ENCODE data around the gene MGRN1.

The MGRN1 gene

GRCh38 chr16:4675864-4676786 is 51.5 kb downstream of the MGRN1 start:
- H3K4me3 ChIP-seq (ENCODE audit: low read length): no peak overlapping the region
- H3K9me3 ChIP-seq (replicated peaks; ENCODE audit: low read length): no peaks in the 10 kb centered on the region
- H3K27me3 ChIP-seq (ENCODE audit: control insufficient read depth, insufficient read depth, low read length): no peaks in the 10 kb centered on the region
- H3K36me3 ChIP-seq (ENCODE audit: insufficient read depth, low read length): peaks cover 22% of the 10 kb centered on the region
- no peaks in the 10 kb centered on the region for H3K4me1 ChIP-seq (ENCODE audit: control insufficient read depth, insufficient read depth, low read length)
- H3K4me2 ChIP-seq (ENCODE audit: low read length): no peak overlapping the region
- H3K9ac ChIP-seq (ENCODE audit: low read depth, low read length): no peak overlapping the region

- Histone ChIP-seq H3K4me1 (ENCODE audit: control insufficient read depth, insufficient read depth, low read length) (no peaks in the 10 kb centered on the region), H3K36me3 (ENCODE audit: insufficient read depth, low read length) (peaks cover 23% of the 10 kb centered on the region), H3K27me3 (ENCODE audit: control insufficient read depth, insufficient read depth, low read length) (no peaks in the 10 kb centered on the region), H3K9ac (ENCODE audit: low read depth, low read length) (no peak overlapping the region), H3K9me3 (replicated peaks; ENCODE audit: low read length) (no peaks in the 10 kb centered on the region), H3K4me2 (ENCODE audit: low read length) (no peak overlapping the region), H3K4me3 (ENCODE audit: low read length) (no peak overlapping the region)
These were observed 52.2 kb downstream of the MGRN1 start for GRCh38 chr16:4676831-4677230.

- H3K36me3 ChIP-seq (ENCODE audit: insufficient read depth, low read length): peaks cover 27% of the 10 kb centered on the region
- no peak overlapping the region for H3K4me3 ChIP-seq (ENCODE audit: low read length)
- no peaks in the 10 kb centered on the region for H3K27me3 ChIP-seq (ENCODE audit: control insufficient read depth, insufficient read depth, low read length)
- H3K9me3 ChIP-seq (replicated peaks; ENCODE audit: low read length): no peaks in the 10 kb centered on the region
- no peak overlapping the region for H3K9ac ChIP-seq (ENCODE audit: low read depth, low read length)
- H3K4me1 ChIP-seq (ENCODE audit: control insufficient read depth, insufficient read depth, low read length): no peaks in the 10 kb centered on the region
- H3K4me2 ChIP-seq (ENCODE audit: low read length): no peak overlapping the region
These were observed 52.8 kb downstream of the MGRN1 start for GRCh38 chr16:4677390-4677789.

DNA sequence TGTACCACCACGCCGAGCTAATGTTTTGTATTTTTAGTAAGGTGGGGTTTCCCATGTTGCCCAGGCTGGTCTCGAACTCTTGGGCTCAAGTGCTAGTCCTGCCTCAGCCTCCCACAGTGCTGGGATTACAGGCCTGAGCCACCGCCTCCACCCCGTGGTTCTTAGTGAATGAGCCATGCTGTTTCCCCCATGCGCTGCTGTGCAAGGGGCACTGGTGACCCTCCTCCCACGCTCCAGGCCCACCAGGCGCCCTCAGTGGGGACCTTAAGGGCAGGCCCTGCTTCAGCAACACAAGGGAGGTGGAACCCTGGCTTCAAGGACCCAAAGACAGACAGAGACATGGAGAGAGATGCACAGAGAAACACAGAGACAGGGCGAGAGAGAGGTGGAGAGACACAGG is 53.4 kb downstream of the MGRN1 start:
- Histone ChIP-seq H3K4me3 (ENCODE audit: low read length) (no peak overlapping the region), H3K4me2 (ENCODE audit: low read length) (no peak overlapping the region), H3K9ac (ENCODE audit: low read depth, low read length) (no peak overlapping the region), H3K9me3 (replicated peaks; ENCODE audit: low read length) (no peaks in the 10 kb centered on the region), H3K36me3 (ENCODE audit: insufficient read depth, low read length) (peaks cover 26% of the 10 kb centered on the region), H3K4me1 (ENCODE audit: control insufficient read depth, insufficient read depth, low read length) (no peaks in the 10 kb centered on the region), H3K27me3 (ENCODE audit: control insufficient read depth, insufficient read depth, low read length) (no peaks in the 10 kb centered on the region)

DNA sequence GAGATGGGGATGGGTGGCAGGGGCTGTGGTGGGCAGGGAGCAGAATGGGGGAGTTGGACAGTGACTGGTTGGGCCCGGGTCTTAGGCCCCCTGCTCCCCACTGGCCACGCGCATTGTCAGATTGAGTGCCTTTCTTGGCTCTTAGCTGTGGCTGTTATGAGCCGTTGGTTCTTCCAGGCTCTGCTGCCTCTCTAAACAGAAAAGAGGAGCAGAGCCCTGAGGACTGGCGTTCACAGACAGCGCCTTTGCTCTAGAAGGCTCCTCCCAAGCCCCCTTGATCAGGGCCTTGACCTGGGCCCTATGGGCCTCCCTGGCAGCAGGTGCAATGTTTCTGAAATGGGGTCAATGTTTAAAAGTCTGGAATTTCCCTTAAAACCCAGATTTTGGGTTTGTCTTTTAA is 54.0 kb downstream of the MGRN1 start:
- no peak overlapping the region for H3K4me3 ChIP-seq (ENCODE audit: low read length)
- peaks cover 26% of the 10 kb centered on the region for H3K36me3 ChIP-seq (ENCODE audit: insufficient read depth, low read length)
- H3K4me1 ChIP-seq (ENCODE audit: control insufficient read depth, insufficient read depth, low read length): no peaks in the 10 kb centered on the region
- H3K9ac ChIP-seq (ENCODE audit: low read depth, low read length): no peak overlapping the region
- H3K9me3 ChIP-seq (replicated peaks; ENCODE audit: low read length): no peaks in the 10 kb centered on the region
- no peak overlapping the region for H3K4me2 ChIP-seq (ENCODE audit: low read length)
- H3K27me3 ChIP-seq (ENCODE audit: control insufficient read depth, insufficient read depth, low read length): no peaks in the 10 kb centered on the region

- no peaks in the 10 kb centered on the region for H3K27me3 ChIP-seq (ENCODE audit: control insufficient read depth, insufficient read depth, low read length)
- no peaks in the 10 kb centered on the region for H3K9me3 ChIP-seq (replicated peaks; ENCODE audit: low read length)
- peak overlapping the region; percentile 72 for H3K4me2 ChIP-seq (ENCODE audit: low read length)
- peaks cover 30% of the 10 kb centered on the region for H3K36me3 ChIP-seq (ENCODE audit: insufficient read depth, low read length)
- H3K9ac ChIP-seq (ENCODE audit: low read depth, low read length): peak overlapping the region; percentile 73
- peak overlapping the region; percentile 54 for H3K4me3 ChIP-seq (ENCODE audit: low read length)
- no peaks in the 10 kb centered on the region for H3K4me1 ChIP-seq (ENCODE audit: control insufficient read depth, insufficient read depth, low read length)
These were observed 54.7 kb downstream of the MGRN1 start for GRCh38 chr16:4679156-4679849.

- Histone ChIP-seq H3K4me2 (ENCODE audit: low read length) (peak overlapping the region; percentile 72), H3K4me1 (ENCODE audit: control insufficient read depth, insufficient read depth, low read length) (no peaks in the 10 kb centered on the region), H3K9me3 (replicated peaks; ENCODE audit: low read length) (no peaks in the 10 kb centered on the region), H3K4me3 (ENCODE audit: low read length) (peak overlapping the region; percentile 54), H3K36me3 (ENCODE audit: insufficient read depth, low read length) (peaks cover 37% of the 10 kb centered on the region), H3K9ac (ENCODE audit: low read depth, low read length) (peak overlapping the region; percentile 73), H3K27me3 (ENCODE audit: control insufficient read depth, insufficient read depth, low read length) (no peaks in the 10 kb centered on the region)
These were observed 55.4 kb downstream of the MGRN1 start for GRCh38 chr16:4679850-4680636.

- no peaks in the 10 kb centered on the region for H3K4me1 ChIP-seq (ENCODE audit: control insufficient read depth, insufficient read depth, low read length)
- H3K4me2 ChIP-seq (ENCODE audit: low read length): peak overlapping the region; percentile 72
- H3K9ac ChIP-seq (ENCODE audit: low read depth, low read length): peak overlapping the region; percentile 73
- H3K27me3 ChIP-seq (ENCODE audit: control insufficient read depth, insufficient read depth, low read length): no peaks in the 10 kb centered on the region
- H3K4me3 ChIP-seq (ENCODE audit: low read length): peak overlapping the region; percentile 54
- H3K36me3 ChIP-seq (ENCODE audit: insufficient read depth, low read length): peaks cover 36% of the 10 kb centered on the region
- H3K9me3 ChIP-seq (replicated peaks; ENCODE audit: low read length): no peaks in the 10 kb centered on the region
These were observed 56.2 kb downstream of the MGRN1 start for GRCh38 chr16:4680673-4681470.

- no peaks in the 10 kb centered on the region for H3K27me3 ChIP-seq (ENCODE audit: control insufficient read depth, insufficient read depth, low read length)
- H3K4me3 ChIP-seq (ENCODE audit: low read length): no peak overlapping the region
- H3K9ac ChIP-seq (ENCODE audit: low read depth, low read length): no peak overlapping the region
- H3K4me1 ChIP-seq (ENCODE audit: control insufficient read depth, insufficient read depth, low read length): no peaks in the 10 kb centered on the region
- H3K9me3 ChIP-seq (replicated peaks; ENCODE audit: low read length): no peaks in the 10 kb centered on the region
- no peak overlapping the region for H3K4me2 ChIP-seq (ENCODE audit: low read length)
- peaks cover 37% of the 10 kb centered on the region for H3K36me3 ChIP-seq (ENCODE audit: insufficient read depth, low read length)
These were observed 57.0 kb downstream of the MGRN1 start for GRCh38 chr16:4681471-4682083.

- Histone ChIP-seq H3K4me2 (ENCODE audit: low read length) (no peak overlapping the region), H3K4me3 (ENCODE audit: low read length) (no peak overlapping the region), H3K9ac (ENCODE audit: low read depth, low read length) (no peak overlapping the region), H3K27me3 (ENCODE audit: control insufficient read depth, insufficient read depth, low read length) (no peaks in the 10 kb centered on the region), H3K4me1 (ENCODE audit: control insufficient read depth, insufficient read depth, low read length) (no peaks in the 10 kb centered on the region), H3K9me3 (replicated peaks; ENCODE audit: low read length) (no peaks in the 10 kb centered on the region), H3K36me3 (ENCODE audit: insufficient read depth, low read length) (peaks cover 36% of the 10 kb centered on the region)
These were observed 57.5 kb downstream of the MGRN1 start for GRCh38 chr16:4682084-4682591.
